GM23338 (cell line): ENCODE results near the gene ZNF580.

Source experiments
- CREB1 ChIP-seq: fragments of 250-450 bp; sonication (Bioruptor Pico); IDR thresholded peaks from 2 replicates; pipeline ENCODE4 v1.5.0; 2020; ENCODE audit warnings: low read depth, mild to moderate bottlenecking, moderate library complexity
- CTCF ChIP-seq, 2 experiments: fragments of 200-600 bp in 1 of 2; sonication (generic) in 1 of 2; conservative IDR thresholded peaks; 2 replicates each; pipeline versions ENCODE4 v1.5.1 to v1.6.1; 2016 to 2017; ENCODE audit warnings: antibody characterized with exemption in 2 of 2, low read depth in 2 of 2, mild to moderate bottlenecking in 2 of 2, moderate library complexity in 1 of 2
- ETS1 ChIP-seq: IDR thresholded peaks from 2 replicates; pipeline ENCODE4 v1.6.1; 2016; ENCODE audit warnings: antibody characterized with exemption
- EZH2 ChIP-seq: fragments of 200-600 bp; sonication (generic); IDR thresholded peaks from one replicate; pipeline ENCODE4 v1.8.0; 2017; ENCODE audit warnings: antibody characterized with exemption, mild to moderate bottlenecking, low read depth; ENCODE audit not compliant: unreplicated experiment
- EZH2phosphoT487 ChIP-seq: fragments of 200-600 bp; sonication (generic); IDR thresholded peaks from one replicate; pipeline ENCODE4 v1.8.1; 2018; ENCODE audit warnings: antibody characterized with exemption; ENCODE audit not compliant: unreplicated experiment
- JUNB ChIP-seq: IDR thresholded peaks from one replicate; pipeline ENCODE4 v1.6.1; 2016; ENCODE audit warnings: antibody characterized with exemption; ENCODE audit not compliant: unreplicated experiment
- NANOG ChIP-seq: IDR thresholded peaks from 2 replicates; pipeline ENCODE4 v1.6.1; 2016; ENCODE audit warnings: antibody characterized with exemption, borderline replicate concordance
- POLR2AphosphoS5 ChIP-seq: IDR thresholded peaks from 2 replicates; pipeline ENCODE4 v1.6.1; 2016; ENCODE audit warnings: antibody characterized with exemption, low read depth
- STAT1 ChIP-seq: IDR thresholded peaks from one replicate; pipeline ENCODE4 v1.6.1; 2016; ENCODE audit warnings: antibody characterized with exemption; ENCODE audit not compliant: unreplicated experiment
- TF ChIP-seq, protein P1 (sequence below): IDR thresholded peaks from one replicate; pipeline ENCODE4 v1.6.1; 2018; ENCODE audit warnings: antibody characterized with exemption; ENCODE audit not compliant: unreplicated experiment
- TF ChIP-seq, protein P2 (sequence below): fragments of 250-450 bp; sonication (Bioruptor Pico); IDR thresholded peaks from 2 replicates; pipeline ENCODE4 v1.5.0; 2020; ENCODE audit warnings: mild to moderate bottlenecking, moderate library complexity

GRCh38 chr19:55656988-55657747 lies 16.4 kb downstream of the ZNF580 start:
- TF ChIP-seq CTCF (conservative IDR thresholded peaks at IDR 0.05; ENCODE audit: low read depth in 2 of 2) = no peak
- TF ChIP-seq EZH2 = no peak
- no peak for TF ChIP-seq EZH2phosphoT487
- TF ChIP-seq ETS1 = no peak
- TF ChIP-seq, protein P1, sequence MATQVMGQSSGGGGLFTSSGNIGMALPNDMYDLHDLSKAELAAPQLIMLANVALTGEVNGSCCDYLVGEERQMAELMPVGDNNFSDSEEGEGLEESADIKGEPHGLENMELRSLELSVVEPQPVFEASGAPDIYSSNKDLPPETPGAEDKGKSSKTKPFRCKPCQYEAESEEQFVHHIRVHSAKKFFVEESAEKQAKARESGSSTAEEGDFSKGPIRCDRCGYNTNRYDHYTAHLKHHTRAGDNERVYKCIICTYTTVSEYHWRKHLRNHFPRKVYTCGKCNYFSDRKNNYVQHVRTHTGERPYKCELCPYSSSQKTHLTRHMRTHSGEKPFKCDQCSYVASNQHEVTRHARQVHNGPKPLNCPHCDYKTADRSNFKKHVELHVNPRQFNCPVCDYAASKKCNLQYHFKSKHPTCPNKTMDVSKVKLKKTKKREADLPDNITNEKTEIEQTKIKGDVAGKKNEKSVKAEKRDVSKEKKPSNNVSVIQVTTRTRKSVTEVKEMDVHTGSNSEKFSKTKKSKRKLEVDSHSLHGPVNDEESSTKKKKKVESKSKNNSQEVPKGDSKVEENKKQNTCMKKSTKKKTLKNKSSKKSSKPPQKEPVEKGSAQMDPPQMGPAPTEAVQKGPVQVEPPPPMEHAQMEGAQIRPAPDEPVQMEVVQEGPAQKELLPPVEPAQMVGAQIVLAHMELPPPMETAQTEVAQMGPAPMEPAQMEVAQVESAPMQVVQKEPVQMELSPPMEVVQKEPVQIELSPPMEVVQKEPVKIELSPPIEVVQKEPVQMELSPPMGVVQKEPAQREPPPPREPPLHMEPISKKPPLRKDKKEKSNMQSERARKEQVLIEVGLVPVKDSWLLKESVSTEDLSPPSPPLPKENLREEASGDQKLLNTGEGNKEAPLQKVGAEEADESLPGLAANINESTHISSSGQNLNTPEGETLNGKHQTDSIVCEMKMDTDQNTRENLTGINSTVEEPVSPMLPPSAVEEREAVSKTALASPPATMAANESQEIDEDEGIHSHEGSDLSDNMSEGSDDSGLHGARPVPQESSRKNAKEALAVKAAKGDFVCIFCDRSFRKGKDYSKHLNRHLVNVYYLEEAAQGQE = no peak
- TF ChIP-seq, protein P2, sequence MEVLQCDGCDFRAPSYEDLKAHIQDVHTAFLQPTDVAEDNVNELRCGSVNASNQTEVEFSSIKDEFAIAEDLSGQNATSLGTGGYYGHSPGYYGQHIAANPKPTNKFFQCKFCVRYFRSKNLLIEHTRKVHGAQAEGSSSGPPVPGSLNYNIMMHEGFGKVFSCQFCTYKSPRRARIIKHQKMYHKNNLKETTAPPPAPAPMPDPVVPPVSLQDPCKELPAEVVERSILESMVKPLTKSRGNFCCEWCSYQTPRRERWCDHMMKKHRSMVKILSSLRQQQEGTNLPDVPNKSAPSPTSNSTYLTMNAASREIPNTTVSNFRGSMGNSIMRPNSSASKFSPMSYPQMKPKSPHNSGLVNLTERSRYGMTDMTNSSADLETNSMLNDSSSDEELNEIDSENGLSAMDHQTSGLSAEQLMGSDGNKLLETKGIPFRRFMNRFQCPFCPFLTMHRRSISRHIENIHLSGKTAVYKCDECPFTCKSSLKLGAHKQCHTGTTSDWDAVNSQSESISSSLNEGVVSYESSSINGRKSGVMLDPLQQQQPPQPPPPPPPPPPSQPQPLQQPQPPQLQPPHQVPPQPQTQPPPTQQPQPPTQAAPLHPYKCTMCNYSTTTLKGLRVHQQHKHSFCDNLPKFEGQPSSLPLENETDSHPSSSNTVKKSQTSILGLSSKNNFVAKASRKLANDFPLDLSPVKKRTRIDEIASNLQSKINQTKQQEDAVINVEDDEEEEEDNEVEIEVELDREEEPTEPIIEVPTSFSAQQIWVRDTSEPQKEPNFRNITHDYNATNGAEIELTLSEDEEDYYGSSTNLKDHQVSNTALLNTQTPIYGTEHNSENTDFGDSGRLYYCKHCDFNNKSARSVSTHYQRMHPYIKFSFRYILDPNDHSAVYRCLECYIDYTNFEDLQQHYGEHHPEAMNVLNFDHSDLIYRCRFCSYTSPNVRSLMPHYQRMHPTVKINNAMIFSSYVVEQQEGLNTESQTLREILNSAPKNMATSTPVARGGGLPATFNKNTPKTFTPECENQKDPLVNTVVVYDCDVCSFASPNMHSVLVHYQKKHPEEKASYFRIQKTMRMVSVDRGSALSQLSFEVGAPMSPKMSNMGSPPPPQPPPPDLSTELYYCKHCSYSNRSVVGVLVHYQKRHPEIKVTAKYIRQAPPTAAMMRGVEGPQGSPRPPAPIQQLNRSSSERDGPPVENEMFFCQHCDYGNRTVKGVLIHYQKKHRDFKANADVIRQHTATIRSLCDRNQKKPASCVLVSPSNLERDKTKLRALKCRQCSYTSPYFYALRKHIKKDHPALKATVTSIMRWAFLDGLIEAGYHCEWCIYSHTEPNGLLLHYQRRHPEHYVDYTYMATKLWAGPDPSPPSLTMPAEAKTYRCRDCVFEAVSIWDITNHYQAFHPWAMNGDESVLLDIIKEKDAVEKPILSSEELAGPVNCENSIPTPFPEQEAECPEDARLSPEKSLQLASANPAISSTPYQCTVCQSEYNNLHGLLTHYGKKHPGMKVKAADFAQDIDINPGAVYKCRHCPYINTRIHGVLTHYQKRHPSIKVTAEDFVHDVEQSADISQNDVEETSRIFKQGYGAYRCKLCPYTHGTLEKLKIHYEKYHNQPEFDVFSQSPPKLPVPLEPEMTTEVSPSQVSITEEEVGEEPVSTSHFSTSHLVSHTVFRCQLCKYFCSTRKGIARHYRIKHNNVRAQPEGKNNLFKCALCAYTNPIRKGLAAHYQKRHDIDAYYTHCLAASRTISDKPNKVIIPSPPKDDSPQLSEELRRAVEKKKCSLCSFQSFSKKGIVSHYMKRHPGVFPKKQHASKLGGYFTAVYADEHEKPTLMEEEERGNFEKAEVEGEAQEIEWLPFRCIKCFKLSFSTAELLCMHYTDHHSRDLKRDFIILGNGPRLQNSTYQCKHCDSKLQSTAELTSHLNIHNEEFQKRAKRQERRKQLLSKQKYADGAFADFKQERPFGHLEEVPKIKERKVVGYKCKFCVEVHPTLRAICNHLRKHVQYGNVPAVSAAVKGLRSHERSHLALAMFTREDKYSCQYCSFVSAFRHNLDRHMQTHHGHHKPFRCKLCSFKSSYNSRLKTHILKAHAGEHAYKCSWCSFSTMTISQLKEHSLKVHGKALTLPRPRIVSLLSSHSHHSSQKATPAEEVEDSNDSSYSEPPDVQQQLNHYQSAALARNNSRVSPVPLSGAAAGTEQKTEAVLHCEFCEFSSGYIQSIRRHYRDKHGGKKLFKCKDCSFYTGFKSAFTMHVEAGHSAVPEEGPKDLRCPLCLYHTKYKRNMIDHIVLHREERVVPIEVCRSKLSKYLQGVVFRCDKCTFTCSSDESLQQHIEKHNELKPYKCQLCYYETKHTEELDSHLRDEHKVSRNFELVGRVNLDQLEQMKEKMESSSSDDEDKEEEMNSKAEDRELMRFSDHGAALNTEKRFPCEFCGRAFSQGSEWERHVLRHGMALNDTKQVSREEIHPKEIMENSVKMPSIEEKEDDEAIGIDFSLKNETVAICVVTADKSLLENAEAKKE (CRISPR knock-in tag) = no peak
- TF ChIP-seq POLR2AphosphoS5 = no peak
- no peak for TF ChIP-seq CREB1 (CRISPR knock-in tag)
- no peak for TF ChIP-seq JUNB
- TF ChIP-seq NANOG = no peak
- TF ChIP-seq STAT1 = no peak
